ENCODE results near the gene MLYCD. TPM values are rescaled to one million over a fixed set of nuclear protein-coding genes. Genes with fewer than 3 reads are reported as not detected.
A peak's percentile ranks its signal among the peaks of the same experiment; 100 is the strongest.

MLYCD gene
- total and polyA plus RNA-seq, 11 donors, result 19.4 to 65.3 (median 38.4) TPM

GRCh38 chr16:83970430-83970815, 71.5 kb downstream of the MLYCD start:
- WGBS, 4 donors, result 85 to 88% (median 87%) methylated on average over 6 of the region's 6 CpGs
- H3K27me3 ChIP-seq, result peaks cover 0 to 10% (median 0%) of the 10 kb centered on the region in 9 donors

GRCh38 chr16:83971165-83972130, 72.5 kb downstream of the MLYCD start:
- peaks cover 0 to 9% (median 0%) of the 10 kb centered on the region in 12 donors for H3K4me1 ChIP-seq
- WGBS, 4 donors, result 67 to 79% (median 73%) methylated on average over 22 to 27 of the region's 27 CpGs
- peak in 2 of 5 donors; percentile 24 to 54 for DNase-seq
- H3K4me3 ChIP-seq, result no peak overlapping the region
- peaks cover 0 to under 1% (median 0%) of the 10 kb centered on the region in 9 donors for H3K36me3 ChIP-seq
- no peak overlapping the region for H3K27ac ChIP-seq
- ATAC-seq, result no peak
- no peaks in the 10 kb centered on the region for H3K9me3 ChIP-seq
- peaks cover 0 to 10% (median 0%) of the 10 kb centered on the region in 9 donors for H3K27me3 ChIP-seq
- TF ChIP-seq CTCF (IDR thresholded peaks at IDR 0.05), result no peak
- no peak for TF ChIP-seq POLR2A (IDR thresholded peaks at IDR 0.05)
- intact Hi-C loops (cut with DNase I), result loop anchor here in 4 of 10 donors (5.0 to 10.0 kb wide), 4 partner anchors 91 to 343 kb away; no protein-coding TSS in a partner anchor

More at GRCh38 chr16:83970430-83970815, 71.5 kb downstream of the MLYCD start:
- Histone ChIP-seq H3K4me1 (peaks cover 0 to 9% (median 0%) of the 10 kb centered on the region in 12 donors), H3K36me3 (peaks cover 0 to 11% (median 0%) of the 10 kb centered on the region in 9 donors), H3K4me3 (no peak overlapping the region), H3K27ac (no peak overlapping the region), H3K9me3 (no peaks in the 10 kb centered on the region)
- DNase-seq (peak in 1 of 5 donors; percentile 19), ATAC-seq (no peak)
- TF ChIP-seq POLR2A (IDR thresholded peaks at IDR 0.05) (no peak), CTCF (IDR thresholded peaks at IDR 0.05) (no peak)
- intact Hi-C loops (cut with DNase I), result loop anchor here in 4 of 10 donors (5.0 to 10.0 kb wide), 4 partner anchors 92 to 344 kb away; no protein-coding TSS in a partner anchor

GRCh38 chr16:83972256-83973008, 73.5 kb downstream of the MLYCD start:
- ATAC-seq, result no peak
- peak in 2 of 5 donors; percentile 7 to 16 for DNase-seq
- H3K4me1 ChIP-seq, result peaks cover 0 to 9% (median 0%) of the 10 kb centered on the region in 12 donors
- H3K27ac ChIP-seq, result no peak overlapping the region
- no peak for TF ChIP-seq POLR2A (IDR thresholded peaks at IDR 0.05)
- TF ChIP-seq CTCF (IDR thresholded peaks at IDR 0.05), result no peak
- H3K27me3 ChIP-seq, result peaks cover 0 to 10% (median 0%) of the 10 kb centered on the region in 9 donors
- H3K9me3 ChIP-seq, result no peaks in the 10 kb centered on the region
- no peak overlapping the region for H3K4me3 ChIP-seq
- no peaks in the 10 kb centered on the region for H3K36me3 ChIP-seq
- intact Hi-C loops (cut with DNase I), result loop anchor here in 4 of 10 donors (5.0 to 10.0 kb wide), 4 partner anchors 90 to 342 kb away; no protein-coding TSS in a partner anchor
- 83 to 88% (median 84%) methylated on average over 18 to 19 of the region's 19 CpGs for WGBS, 4 donors
